IPS-11a (cell line): ENCODE measurements around the gene SNRPD3.

Experiments used
- H3K4me3 ChIP-seq: one replicate; pipeline ENCODE4 v1.5.1; 2013; ENCODE audit warnings: low read depth, low read length, control low read depth

SNRPD3 gene

GRCh38 chr22:24555165-24556039 lies at the start of gene SNRPD3:
Gene SNRPD3, plus strand, starts transcription at chr22:24555999. Its CDS starts 1,676 bp downstream, at chr22:24557675.
- peak within 1 kb of the TSS; percentile 83 for H3K4me3 ChIP-seq

- H3K4me3 ChIP-seq = no peak overlapping the region
Measured at GRCh38 chr22:24506802-24507438, 48.9 kb upstream of the SNRPD3 start.

- no peak overlapping the region for H3K4me3 ChIP-seq
Measured at GRCh38 chr22:24507716-24508115, 48.1 kb upstream of the SNRPD3 start.

- no peak overlapping the region for H3K4me3 ChIP-seq
Measured at GRCh38 chr22:24510637-24511625, 44.9 kb upstream of the SNRPD3 start.

GRCh38 chr22:24512043-24512442 lies 43.8 kb upstream of the SNRPD3 start:
- H3K4me3 ChIP-seq = no peak overlapping the region

- H3K4me3 ChIP-seq = no peak overlapping the region
Measured at GRCh38 chr22:24513378-24514240, 42.2 kb upstream of the SNRPD3 start.

- no peak overlapping the region for H3K4me3 ChIP-seq
Measured at GRCh38 chr22:24514241-24515026, 41.4 kb upstream of the SNRPD3 start.

GRCh38 chr22:24515027-24515338 lies 40.8 kb upstream of the SNRPD3 start:
- no peak overlapping the region for H3K4me3 ChIP-seq

- H3K4me3 ChIP-seq = no peak overlapping the region
Measured at GRCh38 chr22:24516301-24516737, 39.5 kb upstream of the SNRPD3 start.

GRCh38 chr22:24517446-24517845 lies 38.4 kb upstream of the SNRPD3 start:
- no peak overlapping the region for H3K4me3 ChIP-seq

- no peak overlapping the region for H3K4me3 ChIP-seq
Measured at GRCh38 chr22:24518228-24518627, 37.6 kb upstream of the SNRPD3 start.

- no peak overlapping the region for H3K4me3 ChIP-seq
Measured at GRCh38 chr22:24518771-24519485, 36.9 kb upstream of the SNRPD3 start.

- H3K4me3 ChIP-seq = no peak overlapping the region
Measured at GRCh38 chr22:24519496-24519895, 36.3 kb upstream of the SNRPD3 start.

GRCh38 chr22:24521791-24522245 lies 34.0 kb upstream of the SNRPD3 start:
- H3K4me3 ChIP-seq = no peak overlapping the region

- no peak overlapping the region for H3K4me3 ChIP-seq
Measured at GRCh38 chr22:24523873-24524272, 31.9 kb upstream of the SNRPD3 start.

GRCh38 chr22:24525416-24526037 lies 30.3 kb upstream of the SNRPD3 start:
- H3K4me3 ChIP-seq = no peak overlapping the region

- no peak overlapping the region for H3K4me3 ChIP-seq
Measured at GRCh38 chr22:24526191-24526590, 29.6 kb upstream of the SNRPD3 start.

- H3K4me3 ChIP-seq = no peak overlapping the region
Measured at GRCh38 chr22:24529898-24530297, 25.9 kb upstream of the SNRPD3 start.
